Measurements from ENCODE around the gene STX8.

STX8 gene

GRCh38 chr17:9236286-9237052, 339.2 kb downstream of the STX8 start:
- no peak for DNase-seq

- DNase-seq = no peak
Observed at GRCh38 chr17:9235346-9235745, 340.3 kb downstream of the STX8 start.

- no peak for DNase-seq
Observed at GRCh38 chr17:9234389-9234945, 341.2 kb downstream of the STX8 start.

- DNase-seq = no peak
Observed at GRCh38 chr17:9233761-9234160, 341.9 kb downstream of the STX8 start.

GRCh38 chr17:9233271-9233599, 342.4 kb downstream of the STX8 start:
- DNase-seq = no peak

- DNase-seq = no peak
Observed at GRCh38 chr17:9232591-9233270, 342.9 kb downstream of the STX8 start.

GRCh38 chr17:9232155-9232475, 343.5 kb downstream of the STX8 start:
- no peak for DNase-seq

GRCh38 chr17:9231449-9232154, 344.0 kb downstream of the STX8 start:
- no peak for DNase-seq

- no peak for DNase-seq
Observed at GRCh38 chr17:9230861-9231260, 344.8 kb downstream of the STX8 start.

- DNase-seq = no peak
Observed at GRCh38 chr17:9230346-9230745, 345.3 kb downstream of the STX8 start.

GRCh38 chr17:9229826-9230201, 345.8 kb downstream of the STX8 start:
- DNase-seq = no peak

- DNase-seq = no peak
Observed at GRCh38 chr17:9229160-9229825, 346.3 kb downstream of the STX8 start.

GRCh38 chr17:9228408-9229159, 347.0 kb downstream of the STX8 start:
- no peak for DNase-seq

- DNase-seq = no peak
Observed at GRCh38 chr17:9227819-9228407, 347.7 kb downstream of the STX8 start.

GRCh38 chr17:9226794-9227135, 348.9 kb downstream of the STX8 start:
- no peak for DNase-seq

GRCh38 chr17:9226130-9226793, 349.4 kb downstream of the STX8 start:
- no peak for DNase-seq

- no peak for DNase-seq
Observed at GRCh38 chr17:9225305-9226101, 350.1 kb downstream of the STX8 start.

GRCh38 chr17:9224485-9224884, 351.1 kb downstream of the STX8 start:
- DNase-seq = no peak

- DNase-seq = no peak
Observed at GRCh38 chr17:9223531-9223930, 352.1 kb downstream of the STX8 start.

GRCh38 chr17:9221922-9222180, 353.8 kb downstream of the STX8 start:
- DNase-seq = no peak

Measured in CD4-positive, alpha-beta T cell treated with Interleukin-4 for 4 hours (primary cell).